Measurements from ENCODE around the gene TCF12. TPM values are rescaled to one million over a fixed set of nuclear protein-coding genes. Genes with fewer than 3 reads are reported as not detected.

TCF12 gene
- total RNA-seq, 4 donors from 2014 or later, result 93.9 to 165 (median 111) TPM

DNA sequence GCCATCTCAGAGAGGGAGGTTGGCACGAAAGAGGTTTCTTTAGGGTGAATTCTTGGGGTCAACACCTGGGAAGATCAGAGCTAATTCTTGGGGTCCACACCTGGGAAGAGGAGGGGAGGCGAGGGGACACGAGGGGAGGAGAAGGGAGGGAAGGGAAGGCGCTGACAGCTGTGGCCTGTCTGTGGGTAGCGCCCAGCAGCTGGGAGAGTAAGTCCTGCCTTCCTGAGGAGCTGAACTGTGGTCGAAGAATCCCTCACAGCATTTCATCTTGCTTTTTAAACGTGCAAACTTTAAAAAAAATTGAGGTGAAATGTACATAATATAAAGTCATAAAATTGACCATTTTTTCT lies 394.7 kb downstream of the TCF12 start:
- TF ChIP-seq, protein P1, sequence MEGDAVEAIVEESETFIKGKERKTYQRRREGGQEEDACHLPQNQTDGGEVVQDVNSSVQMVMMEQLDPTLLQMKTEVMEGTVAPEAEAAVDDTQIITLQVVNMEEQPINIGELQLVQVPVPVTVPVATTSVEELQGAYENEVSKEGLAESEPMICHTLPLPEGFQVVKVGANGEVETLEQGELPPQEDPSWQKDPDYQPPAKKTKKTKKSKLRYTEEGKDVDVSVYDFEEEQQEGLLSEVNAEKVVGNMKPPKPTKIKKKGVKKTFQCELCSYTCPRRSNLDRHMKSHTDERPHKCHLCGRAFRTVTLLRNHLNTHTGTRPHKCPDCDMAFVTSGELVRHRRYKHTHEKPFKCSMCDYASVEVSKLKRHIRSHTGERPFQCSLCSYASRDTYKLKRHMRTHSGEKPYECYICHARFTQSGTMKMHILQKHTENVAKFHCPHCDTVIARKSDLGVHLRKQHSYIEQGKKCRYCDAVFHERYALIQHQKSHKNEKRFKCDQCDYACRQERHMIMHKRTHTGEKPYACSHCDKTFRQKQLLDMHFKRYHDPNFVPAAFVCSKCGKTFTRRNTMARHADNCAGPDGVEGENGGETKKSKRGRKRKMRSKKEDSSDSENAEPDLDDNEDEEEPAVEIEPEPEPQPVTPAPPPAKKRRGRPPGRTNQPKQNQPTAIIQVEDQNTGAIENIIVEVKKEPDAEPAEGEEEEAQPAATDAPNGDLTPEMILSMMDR (IDR thresholded peaks at IDR 0.05), result no peak
- no peak for DNase-seq (ENCODE audit: low spot score)
- no peak for ATAC-seq (ENCODE audit: low FRiP score)

GRCh38 chr15:57314221-57314620 lies 395.8 kb downstream of the TCF12 start:
- TF ChIP-seq, protein P1 (IDR thresholded peaks at IDR 0.05), result no peak
- DNase-seq (ENCODE audit: low spot score), result no peak
- no peak for ATAC-seq (ENCODE audit: low FRiP score)

GRCh38 chr15:57316451-57316850 lies 398.0 kb downstream of the TCF12 start:
- DNase-seq (ENCODE audit: low spot score) (no peak), ATAC-seq (ENCODE audit: low FRiP score) (no peak)
- TF ChIP-seq, protein P1 (IDR thresholded peaks at IDR 0.05), result no peak

DNA sequence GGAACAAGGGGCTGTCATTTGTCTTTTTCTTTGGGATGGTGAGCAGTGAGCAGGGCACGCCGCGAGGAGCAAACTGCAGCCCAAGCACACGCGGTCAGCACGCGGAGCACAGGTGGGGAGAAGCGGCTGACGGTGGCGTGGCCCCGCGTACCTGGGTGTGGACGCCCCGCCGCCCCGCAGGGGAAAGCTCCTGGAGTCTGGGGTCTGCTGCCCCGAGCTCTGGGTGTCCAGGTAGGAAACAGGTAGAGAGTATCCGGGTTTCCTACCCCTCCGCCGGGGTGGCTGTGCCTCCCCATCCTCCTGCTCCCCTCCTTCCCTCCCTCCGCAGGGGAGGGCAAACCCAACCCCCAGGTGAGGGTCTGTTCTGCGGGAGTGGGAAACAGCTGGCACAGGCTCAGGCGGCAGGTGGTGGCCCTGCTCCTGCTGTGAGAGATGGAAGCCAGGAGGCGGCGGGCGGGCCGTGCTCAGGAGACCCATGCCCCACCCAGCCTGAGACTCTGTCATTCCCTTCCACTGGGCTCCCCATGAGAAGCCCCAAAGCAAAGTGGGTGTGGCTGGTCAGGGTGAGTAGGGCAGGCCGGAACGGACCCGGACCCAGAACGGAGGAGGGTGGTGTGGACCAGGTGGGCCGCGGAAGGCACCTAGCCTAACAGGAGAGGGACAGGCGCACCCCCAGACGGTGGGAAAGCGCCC lies 400.9 kb downstream of the TCF12 start:
- ATAC-seq (ENCODE audit: low FRiP score), result no peak
- TF ChIP-seq, protein P1 (IDR thresholded peaks at IDR 0.05), result no peak
- no peak for DNase-seq (ENCODE audit: low spot score)

- DNase-seq (ENCODE audit: low spot score) (no peak), ATAC-seq (ENCODE audit: low FRiP score) (no peak)
- TF ChIP-seq, protein P1 (IDR thresholded peaks at IDR 0.05), result no peak
These were observed 401.6 kb downstream of the TCF12 start for GRCh38 chr15:57319919-57320560.

DNA sequence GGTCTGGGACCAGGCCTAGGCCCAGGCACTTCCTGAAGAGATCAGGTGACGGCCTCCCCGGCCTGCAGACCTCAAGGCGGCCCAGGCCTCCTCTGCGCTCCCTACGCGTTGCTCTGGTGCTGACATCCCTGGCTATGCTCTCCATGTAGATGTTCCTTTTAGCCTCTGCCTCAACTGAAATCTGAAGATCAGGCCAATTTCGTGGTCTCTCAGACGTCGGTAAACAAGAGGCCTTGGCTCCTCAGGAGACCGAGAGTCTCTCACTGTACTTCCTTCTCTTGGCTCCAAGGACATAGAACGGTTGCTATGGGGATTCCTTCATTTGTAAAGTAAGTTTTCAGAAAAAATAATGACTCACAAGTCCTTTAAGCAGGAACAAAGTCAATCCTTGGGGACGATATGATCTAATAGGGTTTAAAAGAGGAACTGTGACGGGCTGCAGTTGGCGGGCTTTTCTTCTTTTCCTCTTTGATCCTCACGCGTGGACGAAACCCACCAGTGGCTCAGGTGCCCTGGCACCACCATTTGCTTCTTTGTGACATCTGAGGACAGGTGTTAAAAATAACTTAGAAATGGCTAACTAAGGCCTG lies 402.3 kb downstream of the TCF12 start:
- DNase-seq (ENCODE audit: low spot score) (no peak), ATAC-seq (ENCODE audit: low FRiP score) (no peak)
- TF ChIP-seq, protein P1 (IDR thresholded peaks at IDR 0.05), result no peak
